GM21526 (cell line): ENCODE measurements around the gene EFTUD2.
"Not testable (repeated sequence)": the region's sequence is repeated elsewhere in the genome, so short reads cannot be mapped to it uniquely, and the experiment has no call there.

Source experiments
- ATAC-seq: cut with Tn5 transposase; IDR thresholded peaks from one replicate; pipeline ENCODE4 v1.9.1; 2021; ENCODE audit warnings: moderate library complexity; ENCODE audit not compliant: unreplicated experiment, low FRiP score

Gene EFTUD2

DNA sequence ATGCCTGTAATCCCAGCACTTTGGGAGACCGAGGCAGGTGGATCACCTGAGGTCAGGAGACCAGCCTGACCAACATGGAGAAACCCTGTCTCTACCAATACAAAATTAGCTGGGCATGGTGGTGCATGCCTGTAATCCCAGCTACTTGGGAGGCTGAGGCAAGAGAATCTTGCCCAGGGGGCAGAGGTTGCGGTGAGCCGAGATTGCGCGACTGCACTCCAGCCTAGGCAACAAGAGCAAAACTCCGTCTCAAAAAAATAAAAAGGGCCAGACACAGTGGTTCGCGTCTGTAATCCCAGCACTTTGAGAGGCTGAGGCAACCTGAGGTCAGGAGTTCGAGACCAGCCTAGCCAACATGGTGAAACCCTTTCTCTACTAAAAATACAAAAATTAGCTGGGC lies 74.0 kb downstream of the EFTUD2 start:
- ATAC-seq: not testable (repeated sequence)

GRCh38 chr17:44820631-44821212 lies 78.5 kb downstream of the EFTUD2 start:
- ATAC-seq: no peak

GRCh38 chr17:44818508-44818907 lies 80.7 kb downstream of the EFTUD2 start:
- not testable (repeated sequence) for ATAC-seq

GRCh38 chr17:44812263-44812662 lies 87.0 kb downstream of the EFTUD2 start:
- ATAC-seq: no peak

- ATAC-seq: not testable (repeated sequence)
Measured at GRCh38 chr17:44808656-44809388, 90.4 kb downstream of the EFTUD2 start.

- no peak for ATAC-seq
Measured at GRCh38 chr17:44808156-44808555, 91.1 kb downstream of the EFTUD2 start.

- ATAC-seq: no peak
Measured at GRCh38 chr17:44807817-44808155, 91.5 kb downstream of the EFTUD2 start.

GRCh38 chr17:44807093-44807816 lies 92.0 kb downstream of the EFTUD2 start:
- ATAC-seq: no peak

GRCh38 chr17:44804302-44805089 lies 94.7 kb downstream of the EFTUD2 start:
- ATAC-seq: no peak

DNA sequence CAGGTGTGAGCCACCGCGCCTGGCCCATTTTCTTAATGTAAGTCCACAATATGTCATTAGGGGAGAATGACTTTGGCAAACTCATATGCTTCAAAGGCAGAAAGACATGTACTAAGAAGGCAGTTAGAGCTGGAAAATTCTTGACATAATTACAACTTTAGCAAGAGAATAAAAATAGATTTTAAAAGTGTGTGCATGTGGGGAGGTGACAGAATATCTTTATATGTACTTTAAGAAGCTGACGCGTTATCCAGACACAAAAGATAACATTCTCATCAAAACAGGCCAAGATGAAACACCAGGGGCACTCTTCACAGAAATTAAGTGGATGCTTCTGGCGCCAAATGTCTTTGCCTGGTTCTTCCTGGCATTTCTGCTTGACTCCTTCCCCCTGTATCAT lies 97.4 kb downstream of the EFTUD2 start:
- ATAC-seq: no peak
